Esophagus muscularis mucosa (tissue), 4 donors: Measurements from ENCODE around the gene RPS13. TPM values are rescaled to one million over a fixed set of nuclear protein-coding genes. Genes with fewer than 3 reads are reported as not detected.

Experiments
- DNase-seq: peaks from one replicate; pipeline ENCODE4 v3.0.0-alpha.2; 2017; ENCODE audit errors: extremely low spot score
- H3K27ac ChIP-seq, 4 donors: fragments of 200-600 bp; sonication (generic); replicated peaks in 1 of 4; 1 replicate in 3 of 4; 2 replicates in 1 of 4; pipeline ENCODE4 v1.5.1; 2016 to 2019; ENCODE audit warnings: mild to moderate bottlenecking in 1 of 4
- H3K27me3 ChIP-seq, 4 donors: fragments of 200-600 bp; sonication (generic); one replicate each; pipeline versions ENCODE4 v1.5.1 to v1.6.0; 2016 to 2019
- H3K36me3 ChIP-seq, 4 donors: fragments of 200-600 bp; sonication (generic); one replicate each; pipeline ENCODE4 v1.5.1; 2016 to 2019
- H3K4me1 ChIP-seq, 4 donors: fragments of 200-600 bp; sonication (generic); one replicate each; pipeline ENCODE4 v1.5.1; 2016 to 2019
- H3K4me3 ChIP-seq, 4 donors: fragments of 200-600 bp; sonication (generic); 1 replicate in 2 of 4; 2 replicates in 2 of 4; pipeline ENCODE4 v1.5.1; 2016 to 2019; ENCODE audit warnings: mild to moderate bottlenecking in 4 of 4, moderate library complexity in 1 of 4
- H3K9me3 ChIP-seq, 4 donors: fragments of 200-600 bp; sonication (generic); 1 replicate in 3 of 4; 2 replicates in 1 of 4; pipeline ENCODE4 v1.5.1; 2016 to 2019
- EP300 ChIP-seq: sonication (generic); formaldehyde crosslinking; IDR thresholded peaks from one replicate; pipeline ENCODE4 v1.6.1; 2017; ENCODE audit warnings: antibody characterized with exemption
- POLR2A ChIP-seq: fragments of 450-650 bp; IDR thresholded peaks from one replicate; pipeline ENCODE4 v1.6.1; 2017; ENCODE audit warnings: antibody characterized with exemption, moderate library complexity, mild to moderate bottlenecking, low read depth
- POLR2AphosphoS5 ChIP-seq, 2 donors: sonication (generic); formaldehyde crosslinking; IDR thresholded peaks; one replicate each; pipeline ENCODE4 v1.6.1; 2017; ENCODE audit warnings: antibody characterized with exemption in 2 of 2
- WGBS: methylation state at CpG from one replicate; pipeline ENCODE4 v1.1.5; 2018; 5-methylcytosine and 5-hydroxymethylcytosine counted together
- intact Hi-C: fragments of 100-400 bp; cut with DNase I; formaldehyde crosslinking; loops from one replicate; pipeline ENCODE4 v1.15.1; 2023
- total RNA-seq, 4 donors: library from RNA; depleted of rRNA; stranded (reverse); fragments of >200 nt; gene quantifications; one replicate each; pipeline versions ENCODE4 v1.1.0 to v1.2.1, GENCODE V29; 2016
- TF ChIP-seq, protein P1 (sequence below), 3 experiments: fragments of 200-600 bp in 2 of 3; fragments of 450-650 bp in 1 of 3; sonication (generic) in 2 of 3; IDR thresholded peaks; one replicate each; pipeline ENCODE4 v1.5.1; 2017 to 2019; ENCODE audit warnings: antibody characterized with exemption in 3 of 3, mild to moderate bottlenecking in 2 of 3, moderate library complexity in 1 of 3

The RPS13 gene
- total RNA-seq, 4 donors from 2014 or later = 828 to 2,253 (median 1,546) TPM

DNA sequence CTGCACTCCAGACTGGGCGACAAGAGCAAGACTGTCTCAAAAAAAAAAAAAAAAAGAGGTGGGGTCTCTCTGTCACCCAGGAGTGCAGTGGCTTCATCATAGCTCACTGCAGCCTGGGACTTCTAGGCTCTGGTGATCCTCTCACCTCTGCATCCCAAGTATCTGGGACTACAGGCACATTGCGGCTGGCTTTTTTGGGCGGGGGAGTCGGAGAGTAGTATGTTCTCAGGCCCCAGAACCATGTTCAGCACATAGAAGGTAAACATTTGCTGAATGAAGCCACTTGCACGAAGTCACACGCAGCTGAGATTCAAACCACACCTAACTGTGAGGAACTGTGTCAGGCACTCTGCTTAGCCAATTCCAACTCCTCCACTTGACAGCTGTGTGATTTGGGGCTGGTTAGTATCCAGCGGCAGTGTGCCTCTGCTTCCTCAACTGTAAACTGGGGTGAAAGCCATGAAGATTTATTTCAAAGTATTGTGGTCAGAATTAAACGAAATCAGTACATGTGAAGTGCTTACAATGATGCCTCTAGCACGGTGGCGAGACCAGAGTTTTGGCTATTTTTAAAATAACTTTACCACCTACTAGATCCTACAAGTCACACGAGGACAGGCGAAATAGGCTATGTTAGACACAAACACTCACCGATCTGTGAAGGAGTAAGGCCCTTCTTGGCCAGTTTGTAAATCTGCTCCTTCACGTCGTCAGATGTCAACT, 789 bp downstream of the RPS13 start:
- Histone ChIP-seq H3K27me3 (no peaks in the 10 kb centered on the region), H3K4me3 (peak overlapping the region; percentile 66 to 78 (median 74)), H3K36me3 (peaks cover 15 to 43% (median 34%) of the 10 kb centered on the region in 4 donors), H3K27ac (peak overlapping the region; percentile 89 to 93 (median 90)), H3K9me3 (no peaks in the 10 kb centered on the region), H3K4me1 (peaks cover 29 to 37% (median 32%) of the 10 kb centered on the region in 4 donors)
- no peak for DNase-seq
- intact Hi-C loops = loop anchor here (2.0 to 5.0 kb wide), 2 partner anchors 131 to 338 kb away; partner anchors contain the start of genes C11orf58 and PIK3C2A
- TF ChIP-seq POLR2A (no peak), POLR2AphosphoS5 (IDR thresholded peaks at IDR 0.05) (no peak), EP300 (no peak)
- TF ChIP-seq, protein P1, sequence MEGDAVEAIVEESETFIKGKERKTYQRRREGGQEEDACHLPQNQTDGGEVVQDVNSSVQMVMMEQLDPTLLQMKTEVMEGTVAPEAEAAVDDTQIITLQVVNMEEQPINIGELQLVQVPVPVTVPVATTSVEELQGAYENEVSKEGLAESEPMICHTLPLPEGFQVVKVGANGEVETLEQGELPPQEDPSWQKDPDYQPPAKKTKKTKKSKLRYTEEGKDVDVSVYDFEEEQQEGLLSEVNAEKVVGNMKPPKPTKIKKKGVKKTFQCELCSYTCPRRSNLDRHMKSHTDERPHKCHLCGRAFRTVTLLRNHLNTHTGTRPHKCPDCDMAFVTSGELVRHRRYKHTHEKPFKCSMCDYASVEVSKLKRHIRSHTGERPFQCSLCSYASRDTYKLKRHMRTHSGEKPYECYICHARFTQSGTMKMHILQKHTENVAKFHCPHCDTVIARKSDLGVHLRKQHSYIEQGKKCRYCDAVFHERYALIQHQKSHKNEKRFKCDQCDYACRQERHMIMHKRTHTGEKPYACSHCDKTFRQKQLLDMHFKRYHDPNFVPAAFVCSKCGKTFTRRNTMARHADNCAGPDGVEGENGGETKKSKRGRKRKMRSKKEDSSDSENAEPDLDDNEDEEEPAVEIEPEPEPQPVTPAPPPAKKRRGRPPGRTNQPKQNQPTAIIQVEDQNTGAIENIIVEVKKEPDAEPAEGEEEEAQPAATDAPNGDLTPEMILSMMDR (IDR thresholded peaks at IDR 0.05) = no peak
- 20% methylated on average over 15 of the region's 15 CpGs for WGBS

DNA sequence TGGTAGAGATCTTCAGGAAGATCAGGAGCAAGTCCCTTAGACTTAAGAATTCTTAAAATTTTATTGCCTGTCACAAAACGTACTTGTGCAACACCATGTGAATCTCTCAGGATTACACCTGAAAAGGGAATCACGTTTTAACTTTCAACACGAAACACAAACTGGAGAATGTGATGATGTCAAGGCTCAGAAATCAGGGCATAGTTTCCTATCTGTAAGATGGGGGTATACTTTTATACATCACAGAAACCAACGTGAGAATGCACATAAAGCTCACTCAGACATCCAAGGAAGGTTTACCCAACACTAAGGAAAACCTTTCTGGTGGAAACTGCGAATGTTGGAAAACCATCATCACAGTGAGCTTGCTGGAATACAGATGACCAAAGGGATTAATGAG, 2.0 kb downstream of the RPS13 start:
- 66% methylated on average over 5 of the region's 5 CpGs for WGBS
- Histone ChIP-seq H3K4me1 (peaks cover 29 to 37% (median 32%) of the 10 kb centered on the region in 4 donors), H3K9me3 (no peaks in the 10 kb centered on the region), H3K27me3 (no peaks in the 10 kb centered on the region), H3K27ac (peak overlapping the region in 2 of 4 donors; percentile 89 to 93), H3K36me3 (peaks cover 15 to 44% (median 34%) of the 10 kb centered on the region in 4 donors), H3K4me3 (no peak overlapping the region)
- TF ChIP-seq, protein P1 (IDR thresholded peaks at IDR 0.05) = no peak
- TF ChIP-seq EP300 (no peak), POLR2AphosphoS5 (IDR thresholded peaks at IDR 0.05) (no peak), POLR2A (no peak)
- intact Hi-C loops = loop anchor here (5.0 kb wide), 1 partner anchor 132 kb away; the partner anchor contains the start of gene PIK3C2A
- DNase-seq = no peak

GRCh38 chr11:17073370-17074027, 4.0 kb downstream of the RPS13 start:
- Histone ChIP-seq H3K27ac (no peak overlapping the region), H3K9me3 (no peaks in the 10 kb centered on the region), H3K4me1 (peaks cover 28 to 35% (median 30%) of the 10 kb centered on the region in 4 donors), H3K4me3 (no peak overlapping the region), H3K36me3 (peaks cover 15 to 44% (median 34%) of the 10 kb centered on the region in 4 donors), H3K27me3 (no peaks in the 10 kb centered on the region)
- intact Hi-C loops = no loop called here
- 65% methylated on average over 4 of the region's 4 CpGs for WGBS
- no peak for TF ChIP-seq EP300
- no peak for TF ChIP-seq POLR2A
- TF ChIP-seq, protein P1 (IDR thresholded peaks at IDR 0.05) = no peak
- TF ChIP-seq POLR2AphosphoS5 (IDR thresholded peaks at IDR 0.05) = no peak
- no peak for DNase-seq

GRCh38 chr11:17067417-17067816, 10.1 kb downstream of the RPS13 start:
- intact Hi-C loops = loop anchor here (10.0 kb wide), 2 partner anchors 253 to 283 kb away; no protein-coding TSS in a partner anchor
- H3K36me3 ChIP-seq = peaks cover 0 to 8% (median 2%) of the 10 kb centered on the region in 4 donors
- 94% methylated on average over 6 of the region's 6 CpGs for WGBS
- DNase-seq = no peak
- no peaks in the 10 kb centered on the region for H3K4me1 ChIP-seq
- no peak overlapping the region for H3K4me3 ChIP-seq
- no peaks in the 10 kb centered on the region for H3K27me3 ChIP-seq
- no peak overlapping the region for H3K27ac ChIP-seq
- TF ChIP-seq POLR2A (no peak), POLR2AphosphoS5 (IDR thresholded peaks at IDR 0.05) (no peak), EP300 (no peak)
- TF ChIP-seq, protein P1 (IDR thresholded peaks at IDR 0.05) = no peak
- no peaks in the 10 kb centered on the region for H3K9me3 ChIP-seq
